Mucosa of rectum (tissue), 2 donors: ENCODE data around the gene TAP2.

Experiments
- H3K27ac ChIP-seq, 2 donors: one replicate each; pipeline ENCODE4 v1.7.0; 2013; ENCODE audit warnings: inconsistent platforms in 2 of 2, low read depth in 2 of 2, low read length in 2 of 2
- H3K27me3 ChIP-seq, 2 donors: one replicate each; pipeline ENCODE4 v1.7.0; 2013; ENCODE audit warnings: low read length in 2 of 2; ENCODE audit not compliant: control insufficient read depth in 2 of 2, insufficient read depth in 2 of 2
- H3K36me3 ChIP-seq, 2 donors: one replicate each; pipeline ENCODE4 v1.7.0; 2013; ENCODE audit warnings: low read length in 2 of 2; ENCODE audit not compliant: control insufficient read depth in 2 of 2, insufficient read depth in 2 of 2
- H3K4me1 ChIP-seq, 2 donors: one replicate each; pipeline ENCODE4 v1.7.0; 2013; ENCODE audit warnings: low read length in 2 of 2, mild to moderate bottlenecking in 1 of 2; ENCODE audit not compliant: control insufficient read depth in 2 of 2, insufficient read depth in 2 of 2
- H3K4me3 ChIP-seq, 2 donors: one replicate each; pipeline ENCODE4 v1.7.0; 2013; ENCODE audit warnings: low read length in 2 of 2
- H3K9ac ChIP-seq, 2 donors: one replicate each; pipeline ENCODE4 v1.7.0; 2013; ENCODE audit warnings: low read length in 2 of 2, low read depth in 1 of 2, mild to moderate bottlenecking in 1 of 2
- H3K9me3 ChIP-seq, 2 donors: one replicate each; pipeline ENCODE4 v1.7.0; 2013; ENCODE audit warnings: low read length in 2 of 2; ENCODE audit not compliant: control insufficient read depth in 2 of 2
- donor health status: healthy.
- donor health status: Normal muscosa, but diverticular disease.

Gene TAP2

DNA sequence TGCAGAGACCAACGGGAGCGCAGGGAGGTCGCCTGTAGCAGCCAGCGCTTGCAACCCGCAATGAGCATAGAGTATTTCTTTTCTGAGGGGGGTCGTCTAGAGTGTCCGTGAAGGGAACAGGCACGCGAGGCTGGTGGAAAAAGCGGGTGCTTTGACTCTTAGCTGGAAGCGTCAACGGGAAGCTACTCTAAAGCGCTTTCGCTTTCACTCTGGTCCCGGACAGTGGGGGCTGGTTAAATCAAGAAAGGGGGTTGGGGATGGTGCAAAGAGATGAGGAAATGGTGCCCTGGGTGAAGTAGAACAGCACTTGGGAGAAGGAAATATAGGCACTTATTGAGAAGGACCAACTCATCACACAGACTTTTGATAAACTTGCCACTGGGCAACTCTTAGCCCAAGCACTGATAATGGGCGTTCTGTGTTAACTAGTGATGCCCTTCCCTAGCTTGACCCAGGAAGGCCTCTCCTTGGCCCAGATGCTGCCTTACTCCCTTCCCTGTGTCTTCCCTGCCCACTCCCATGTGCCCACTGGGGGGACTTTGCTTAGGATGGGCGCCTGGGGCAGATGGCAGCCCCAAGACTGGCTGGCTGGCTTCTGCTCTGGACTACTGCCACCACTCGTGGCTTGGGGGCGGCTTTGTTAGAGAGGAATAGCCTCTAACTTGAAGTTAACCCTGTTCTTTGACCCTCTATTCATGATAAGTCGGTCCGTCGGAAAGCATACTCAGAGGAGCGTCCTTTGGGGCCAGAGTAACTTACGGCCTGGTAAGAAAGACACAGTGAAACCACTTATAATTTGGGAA lies 16.0 kb upstream of the TAP2 start:
- Histone ChIP-seq H3K9me3 (no peaks in the 10 kb centered on the region), H3K36me3 (peaks cover 41 to 46% of the 10 kb centered on the region in 2 donors), H3K9ac (peak overlapping the region; percentile 86 to 99), H3K4me3 (peak overlapping the region; percentile 91 to 96), H3K4me1 (peaks cover 21 to 26% of the 10 kb centered on the region in 2 donors), H3K27me3 (no peaks in the 10 kb centered on the region), H3K27ac (peak overlapping the region; percentile 99)

DNA sequence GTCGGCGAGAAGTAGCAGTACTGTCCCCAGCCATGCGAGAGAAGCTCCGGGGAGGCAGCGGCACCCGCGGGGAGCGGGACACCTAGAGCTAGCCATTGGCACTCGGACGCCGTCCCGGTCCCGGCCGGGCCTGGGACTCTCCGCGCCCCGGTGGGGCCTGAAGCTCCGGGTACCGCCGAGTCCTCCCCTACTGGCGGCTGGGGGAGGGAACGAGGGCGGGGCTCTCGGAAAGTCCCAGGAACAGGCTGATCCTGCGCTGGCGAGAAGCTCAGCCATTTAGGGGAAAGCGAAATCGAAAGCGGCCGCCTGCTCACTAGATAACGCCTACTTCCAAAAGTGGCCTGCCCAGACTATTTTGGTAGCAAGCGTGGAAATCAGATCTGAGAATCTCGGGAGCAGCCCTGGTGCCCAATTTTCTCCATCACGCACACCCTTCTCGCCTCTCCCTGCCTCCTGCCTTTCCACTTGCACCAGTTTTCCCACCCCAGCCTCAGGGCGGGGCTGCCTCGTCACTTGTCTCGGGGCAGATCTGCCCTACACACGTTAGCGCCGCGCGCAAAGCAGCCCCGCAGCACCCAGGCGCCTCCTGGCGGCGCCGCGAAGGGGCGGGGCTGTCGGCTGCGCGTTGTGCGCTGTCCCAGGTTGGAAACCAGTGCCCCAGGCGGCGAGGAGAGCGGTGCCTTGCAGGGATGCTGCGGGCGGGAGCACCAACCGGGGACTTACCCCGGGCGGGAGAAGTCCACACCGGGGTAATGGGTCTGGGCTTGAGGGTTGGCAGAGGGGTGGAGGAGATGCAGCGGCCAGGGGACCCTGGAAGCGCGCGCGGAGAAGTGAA lies 15.2 kb upstream of the TAP2 start, which contains the start of the genes PSMB9 and TAP1:
Gene PSMB9 (plus strand): TSS at position 652 of the 835 bp plus-strand sequence. CDS start 38 bp downstream, at position 690.
Gene TAP1 (minus strand): TSS at position 164 of the 835 bp plus-strand sequence. CDS start 68 bp downstream, at position 96.
- no peaks in the 10 kb centered on the region for H3K9me3 ChIP-seq
- peak within 1 kb of the TSS; percentile 99 for H3K27ac ChIP-seq
- peak within 1 kb of the TSS; percentile 91 to 96 for H3K4me3 ChIP-seq
- H3K4me1 ChIP-seq = peaks cover 21 to 26% of the 10 kb centered on the region in 2 donors
- no peaks in the 10 kb centered on the region for H3K27me3 ChIP-seq
- H3K36me3 ChIP-seq = peaks cover 38 to 44% of the 10 kb centered on the region in 2 donors
- H3K9ac ChIP-seq = peak within 1 kb of the TSS; percentile 96 to 99

DNA sequence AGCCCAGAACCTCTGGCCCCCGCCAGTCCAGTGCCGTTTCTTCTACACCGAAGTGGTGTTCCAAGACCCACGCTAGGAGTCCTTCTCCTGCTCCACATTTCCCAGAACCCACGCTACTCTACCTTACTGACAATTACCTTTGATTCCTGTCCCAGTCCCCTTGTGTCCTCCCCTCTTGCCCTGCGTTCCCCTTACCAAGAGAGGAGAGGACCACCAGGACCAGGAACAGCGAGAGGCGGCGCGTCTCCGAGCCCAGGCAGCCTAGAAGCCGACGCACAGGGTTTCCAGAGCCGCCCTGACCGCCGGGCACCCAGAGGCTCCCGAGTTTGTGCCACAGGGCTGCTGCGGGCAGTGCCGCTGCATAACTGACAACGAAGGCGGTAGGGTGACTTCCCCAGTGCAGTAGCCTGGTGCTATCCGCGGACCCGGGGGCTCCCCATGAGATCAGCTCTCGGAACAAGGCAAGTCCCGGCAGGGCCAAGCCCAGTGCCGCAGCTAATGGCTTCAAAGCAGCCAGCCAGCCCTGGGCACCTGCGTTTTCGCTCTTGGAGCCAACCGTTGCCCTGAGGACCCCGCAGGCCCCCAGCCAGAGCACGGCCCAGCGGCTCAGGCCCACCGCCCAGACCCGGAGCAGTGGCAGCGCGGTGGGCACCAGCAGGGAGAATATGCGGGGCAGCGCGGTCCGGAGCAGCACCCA lies 14.5 kb upstream of the TAP2 start:
- peaks cover 21 to 26% of the 10 kb centered on the region in 2 donors for H3K4me1 ChIP-seq
- H3K9me3 ChIP-seq = no peaks in the 10 kb centered on the region
- no peaks in the 10 kb centered on the region for H3K27me3 ChIP-seq
- peak overlapping the region; percentile 96 to 99 for H3K9ac ChIP-seq
- peaks cover 42 to 44% of the 10 kb centered on the region in 2 donors for H3K36me3 ChIP-seq
- peak overlapping the region; percentile 91 to 96 for H3K4me3 ChIP-seq
- peak overlapping the region; percentile 99 for H3K27ac ChIP-seq

DNA sequence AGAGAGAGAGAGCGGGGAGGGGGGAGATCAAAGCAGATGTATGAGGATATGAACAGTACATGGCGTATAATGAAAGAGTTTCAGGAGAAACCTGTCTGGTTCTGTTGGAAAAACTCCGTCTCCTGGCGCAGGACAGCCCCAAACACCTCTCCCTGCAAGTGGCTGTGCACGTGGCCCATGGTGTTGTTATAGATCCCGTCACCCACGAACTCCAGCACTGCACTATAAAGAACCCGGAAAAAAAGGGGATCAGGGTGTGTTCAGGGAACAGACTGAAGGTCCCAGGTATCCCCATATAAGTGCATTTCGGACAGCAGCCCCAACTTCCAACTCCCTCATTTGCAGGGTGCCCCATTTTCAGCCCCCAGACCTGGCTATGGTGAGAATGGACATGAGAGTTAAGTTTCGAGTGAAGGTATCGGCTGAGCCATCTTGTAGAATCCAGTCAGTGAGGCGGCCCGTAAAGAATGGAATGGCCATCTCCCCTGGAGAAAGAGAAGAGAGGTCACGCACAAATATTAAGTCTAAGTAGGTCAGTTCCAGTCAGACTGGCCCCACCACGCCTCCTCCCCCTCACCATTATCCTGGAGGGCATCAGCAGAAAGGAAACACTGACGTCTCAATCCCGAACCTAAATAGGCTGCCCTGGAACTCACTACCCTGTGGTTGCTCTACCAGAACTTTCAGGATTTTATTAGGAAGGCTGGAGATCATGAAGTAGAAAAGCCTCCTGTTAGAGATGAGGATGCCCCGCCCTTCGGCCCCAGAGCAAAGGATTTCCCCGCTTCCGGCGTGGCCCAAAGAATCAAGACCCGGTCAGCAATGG lies 13.7 kb upstream of the TAP2 start:
- Histone ChIP-seq H3K4me1 (peaks cover 21 to 26% of the 10 kb centered on the region in 2 donors), H3K36me3 (peaks cover 44 to 47% of the 10 kb centered on the region in 2 donors), H3K9ac (peak overlapping the region; percentile 96 to 99), H3K27me3 (no peaks in the 10 kb centered on the region), H3K9me3 (no peaks in the 10 kb centered on the region), H3K4me3 (peak overlapping the region; percentile 91 to 96), H3K27ac (peak overlapping the region; percentile 99)

DNA sequence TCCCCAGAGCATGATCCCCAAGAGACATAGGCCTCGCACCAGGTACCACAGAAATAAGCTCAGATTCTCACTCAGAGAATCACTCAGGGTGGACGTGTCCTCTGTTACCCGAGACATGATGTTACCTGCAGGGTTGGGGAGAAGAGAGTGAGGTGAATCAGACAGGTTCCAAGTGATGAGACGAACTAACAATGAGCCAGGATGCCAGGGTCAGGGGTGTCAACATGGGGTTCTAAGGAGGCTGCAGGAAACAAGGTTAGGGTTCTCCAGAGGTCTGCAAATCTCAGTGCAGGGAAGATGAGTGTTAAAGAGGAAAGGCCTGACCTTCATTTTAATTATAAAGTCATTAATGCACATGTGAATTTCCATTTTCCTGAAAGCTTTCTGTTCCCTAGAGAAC lies 12.5 kb upstream of the TAP2 start:
- H3K4me3 ChIP-seq = no peak overlapping the region
- H3K9me3 ChIP-seq = no peaks in the 10 kb centered on the region
- H3K36me3 ChIP-seq = peaks cover 52 to 53% of the 10 kb centered on the region in 2 donors
- H3K27me3 ChIP-seq = no peaks in the 10 kb centered on the region
- H3K27ac ChIP-seq = no peak overlapping the region
- no peak overlapping the region for H3K9ac ChIP-seq
- H3K4me1 ChIP-seq = peaks cover 19 to 25% of the 10 kb centered on the region in 2 donors

DNA sequence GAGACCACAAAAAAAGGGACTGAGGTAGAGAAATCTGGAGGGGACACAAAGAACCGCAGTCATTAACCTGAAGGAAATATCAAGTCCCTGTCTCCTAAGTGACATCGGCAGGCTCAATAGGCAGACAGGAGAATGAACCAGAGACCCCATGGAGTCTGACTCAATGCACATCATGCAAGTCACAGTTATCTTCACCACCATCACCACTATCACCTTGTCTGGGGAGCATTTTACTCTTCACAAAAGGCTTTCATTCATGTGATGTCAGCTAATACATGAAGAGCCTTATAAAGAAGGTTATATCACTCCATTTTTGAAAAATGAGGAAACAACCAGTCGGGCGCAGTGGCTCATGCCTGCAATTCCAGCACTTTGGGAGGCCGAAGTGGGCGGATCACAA lies 10.6 kb upstream of the TAP2 start:
- Histone ChIP-seq H3K27me3 (no peaks in the 10 kb centered on the region), H3K27ac (no peak overlapping the region), H3K36me3 (peaks cover 52 to 62% of the 10 kb centered on the region in 2 donors), H3K9me3 (no peaks in the 10 kb centered on the region), H3K4me1 (peaks cover 18 to 25% of the 10 kb centered on the region in 2 donors), H3K9ac (no peak overlapping the region), H3K4me3 (no peak overlapping the region)

DNA sequence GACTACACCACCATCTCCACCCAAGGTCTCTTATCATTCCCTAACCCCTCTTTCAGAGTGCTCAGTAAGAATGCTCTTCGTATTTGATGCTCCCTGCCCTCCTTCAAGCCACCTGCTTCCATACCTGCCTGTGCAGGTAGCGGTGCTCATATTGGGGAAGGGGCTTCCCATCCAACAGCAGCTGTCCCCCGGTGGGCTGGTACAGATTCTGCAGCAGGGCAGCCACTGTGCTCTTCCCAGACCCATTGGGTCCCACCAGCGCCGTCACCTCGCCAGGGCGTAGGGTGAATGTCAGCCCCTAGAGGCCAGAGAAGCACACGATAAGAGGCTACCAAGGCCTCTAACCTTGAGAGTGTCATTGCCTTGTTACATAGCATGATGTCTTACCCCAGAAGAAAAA lies 9.3 kb upstream of the TAP2 start:
- H3K36me3 ChIP-seq = peaks cover 52 to 62% of the 10 kb centered on the region in 2 donors

DNA sequence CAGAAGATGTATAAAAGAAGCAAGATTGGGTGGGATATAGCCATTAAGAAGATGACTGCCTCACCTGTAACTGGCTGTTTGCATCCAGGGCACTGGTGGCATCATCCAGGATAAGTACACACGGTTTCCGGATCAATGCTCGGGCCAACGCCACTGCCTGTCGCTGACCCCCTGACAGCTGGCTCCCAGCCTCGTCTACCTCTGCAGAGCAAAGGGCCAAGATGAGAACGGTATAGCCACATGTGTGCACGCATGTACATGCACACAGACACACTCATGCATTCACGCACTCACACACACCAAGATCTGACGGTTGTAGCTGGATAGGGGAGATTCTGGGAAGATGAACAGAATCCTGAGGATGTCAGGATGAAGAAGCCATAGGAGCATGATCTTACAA lies 8.5 kb upstream of the TAP2 start:
- Histone ChIP-seq H3K4me1 (peaks cover 25 to 27% of the 10 kb centered on the region in 2 donors), H3K36me3 (peaks cover 57 to 69% of the 10 kb centered on the region in 2 donors), H3K9ac (no peak overlapping the region), H3K9me3 (no peaks in the 10 kb centered on the region), H3K4me3 (no peak overlapping the region), H3K27me3 (no peaks in the 10 kb centered on the region), H3K27ac (no peak overlapping the region)

More for the DNA sequence above, 9.3 kb upstream of the TAP2 start:
- no peaks in the 10 kb centered on the region for H3K27me3 ChIP-seq
- no peak overlapping the region for H3K4me3 ChIP-seq
- no peaks in the 10 kb centered on the region for H3K9me3 ChIP-seq
- peaks cover 21 to 29% of the 10 kb centered on the region in 2 donors for H3K4me1 ChIP-seq
- no peak overlapping the region for H3K27ac ChIP-seq
- no peak overlapping the region for H3K9ac ChIP-seq

DNA sequence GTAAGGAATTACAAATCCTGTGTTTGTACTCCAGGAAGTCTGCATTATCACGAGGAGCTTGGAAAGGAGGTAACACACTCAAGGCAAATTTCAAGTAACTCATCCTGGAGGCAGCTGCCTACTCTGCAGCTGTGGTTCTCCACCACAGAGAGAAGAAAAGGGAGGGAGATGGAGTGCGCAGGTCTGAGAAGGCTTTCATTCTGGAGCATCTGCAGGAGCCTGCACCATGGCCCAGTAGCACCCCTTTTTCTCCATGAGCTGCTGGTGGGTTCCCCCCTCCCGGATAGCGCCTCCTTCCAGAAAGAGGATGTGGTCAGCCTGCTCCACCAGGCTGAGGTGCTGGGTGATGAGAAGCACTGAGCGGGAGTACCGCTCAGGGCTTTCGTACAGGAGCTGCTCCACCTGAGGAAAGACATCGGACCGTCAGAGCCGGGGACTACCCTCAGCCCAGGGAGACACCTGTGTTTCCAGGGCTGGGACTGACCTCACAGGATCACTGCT lies 6.9 kb upstream of the TAP2 start:
- Histone ChIP-seq H3K4me3 (peak overlapping the region; percentile 90 to 92), H3K27me3 (no peaks in the 10 kb centered on the region), H3K4me1 (peaks cover 18 to 27% of the 10 kb centered on the region in 2 donors), H3K27ac (peak overlapping the region; percentile 95 to 96), H3K9ac (peak overlapping the region; percentile 92 to 96), H3K36me3 (peaks cover 49 to 68% of the 10 kb centered on the region in 2 donors), H3K9me3 (no peaks in the 10 kb centered on the region)
